ENCODE results near the gene VAV3. TPM values are rescaled to one million over a fixed set of nuclear protein-coding genes. Genes with fewer than 3 reads are reported as not detected.

The VAV3 gene
- total and polyA plus RNA-seq, 9 of the 15 experiments (the other 6 are each of a cell fraction or from before 2014, with no cell fraction given), result not detected

GRCh38 chr1:107643766-107644165, 321.2 kb downstream of the VAV3 start (continued):
- TF ChIP-seq ZNF609 (CRISPR knock-in tag; IDR thresholded peaks at IDR 0.05; ENCODE audit: borderline replicate concordance) (no peak), CHAMP1 (IDR thresholded peaks at IDR 0.05) (no peak), SMARCA5 (IDR thresholded peaks at IDR 0.05) (no peak), ARHGAP35 (IDR thresholded peaks at IDR 0.05; ENCODE audit: partially characterized antibody) (no peak), RFX7 (CRISPR knock-in tag; IDR thresholded peaks at IDR 0.05) (no peak), ZSCAN32 (CRISPR knock-in tag; IDR thresholded peaks at IDR 0.05) (no peak), NFE2 (IDR thresholded peaks at IDR 0.05; ENCODE audit: low read depth) (no peak), CSDE1 (IDR thresholded peaks at IDR 0.05) (no peak), ZBTB49 (CRISPR knock-in tag; IDR thresholded peaks at IDR 0.05; ENCODE audit: borderline replicate concordance) (no peak), GTF2A2 (tag; IDR thresholded peaks at IDR 0.05) (no peak), SRF (CRISPR knock-in tag; IDR thresholded peaks at IDR 0.05) (no peak), DACH1 (IDR thresholded peaks at IDR 0.05; ENCODE audit: partially characterized antibody) (no peak)
